MM.1S (cell line): ENCODE data around the gene CDYL2.

Experiments used
- DNase-seq: peaks from one replicate; pipeline ENCODE4 v3.0.0-alpha.2; 2015
- H2AFZ ChIP-seq: fragments of 300-600 bp; sonication (generic); 2 replicates; pipeline ENCODE4 v1.6.0; 2016; ENCODE audit warnings: antibody characterized with exemption, low read length
- H3F3A ChIP-seq: fragments of 300-600 bp; sonication (generic); 2 replicates; pipeline ENCODE4 v1.6.1; 2016; ENCODE audit warnings: mild to moderate bottlenecking, antibody characterized with exemption, low read length, moderate library complexity, mixed read lengths; ENCODE audit not compliant: insufficient read depth
- H3K27ac ChIP-seq: fragments of 300-600 bp; sonication (generic); 2 replicates; pipeline ENCODE4 v1.5.1; 2016; ENCODE audit warnings: mild to moderate bottlenecking, low read length
- H3K27me3 ChIP-seq: fragments of 300-600 bp; sonication (generic); replicated peaks from 2 replicates; pipeline ENCODE4 v1.6.0; 2016; ENCODE audit warnings: low read length; ENCODE audit not compliant: insufficient read depth
- H3K36me3 ChIP-seq: fragments of 300-600 bp; sonication (generic); replicated peaks from 2 replicates; pipeline ENCODE4 v1.6.1; 2016; ENCODE audit warnings: mild to moderate bottlenecking, low read length, mixed read lengths; ENCODE audit not compliant: insufficient read depth
- H3K4me1 ChIP-seq: fragments of 300-600 bp; sonication (generic); 2 replicates; pipeline ENCODE4 v1.6.1; 2016; ENCODE audit warnings: low read length, mixed read lengths
- H3K4me2 ChIP-seq: fragments of 300-600 bp; sonication (generic); 2 replicates; pipeline ENCODE4 v1.6.0; 2016; ENCODE audit warnings: low read depth, low read length
- H3K4me3 ChIP-seq: fragments of 300-600 bp; sonication (generic); 2 replicates; pipeline ENCODE4 v1.5.1; 2016; ENCODE audit warnings: low read length, mixed read lengths
- H3K79me2 ChIP-seq: fragments of 300-600 bp; sonication (generic); 2 replicates; pipeline ENCODE4 v1.6.1; 2016; ENCODE audit warnings: mixed run types, low read length, mixed read lengths
- H3K9ac ChIP-seq: fragments of 300-600 bp; sonication (generic); 2 replicates; pipeline ENCODE4 v1.6.1; 2016; ENCODE audit warnings: low read length, mixed read lengths
- H3K9me2 ChIP-seq: fragments of 300-600 bp; sonication (generic); replicated peaks from 2 replicates; pipeline ENCODE4 v1.6.1; 2016; ENCODE audit warnings: mild to moderate bottlenecking, low read length, mixed read lengths; ENCODE audit not compliant: insufficient read depth
- H3K9me3 ChIP-seq: fragments of 300-600 bp; sonication (generic); replicated peaks from 2 replicates; pipeline ENCODE4 v1.6.1; 2016; ENCODE audit warnings: mild to moderate bottlenecking, low read length, mixed read lengths; ENCODE audit not compliant: insufficient read depth
- H4K20me1 ChIP-seq: fragments of 300-600 bp; sonication (generic); 2 replicates; pipeline ENCODE4 v1.6.1; 2016; ENCODE audit warnings: mild to moderate bottlenecking, low read length, moderate library complexity, mixed read lengths; ENCODE audit not compliant: insufficient read depth
- EZH2 ChIP-seq: fragments of 300-600 bp; sonication (generic); optimal IDR thresholded peaks from 2 replicates; pipeline ENCODE3; 2017; ENCODE audit warnings: low read depth, mild to moderate bottlenecking, antibody characterized with exemption, low read length, mixed read lengths
- EZH2phosphoT487 ChIP-seq: fragments of 300-600 bp; sonication (generic); IDR thresholded peaks from 2 replicates; pipeline ENCODE4 v1.6.1; 2018; ENCODE audit warnings: antibody characterized with exemption, low read length
- TF ChIP-seq, protein P1 (sequence below): fragments of 300-600 bp; sonication (generic); IDR thresholded peaks from 2 replicates; pipeline ENCODE4 v1.5.1; 2016; ENCODE audit warnings: antibody characterized with exemption, low read length, mixed read lengths

CDYL2 gene

DNA sequence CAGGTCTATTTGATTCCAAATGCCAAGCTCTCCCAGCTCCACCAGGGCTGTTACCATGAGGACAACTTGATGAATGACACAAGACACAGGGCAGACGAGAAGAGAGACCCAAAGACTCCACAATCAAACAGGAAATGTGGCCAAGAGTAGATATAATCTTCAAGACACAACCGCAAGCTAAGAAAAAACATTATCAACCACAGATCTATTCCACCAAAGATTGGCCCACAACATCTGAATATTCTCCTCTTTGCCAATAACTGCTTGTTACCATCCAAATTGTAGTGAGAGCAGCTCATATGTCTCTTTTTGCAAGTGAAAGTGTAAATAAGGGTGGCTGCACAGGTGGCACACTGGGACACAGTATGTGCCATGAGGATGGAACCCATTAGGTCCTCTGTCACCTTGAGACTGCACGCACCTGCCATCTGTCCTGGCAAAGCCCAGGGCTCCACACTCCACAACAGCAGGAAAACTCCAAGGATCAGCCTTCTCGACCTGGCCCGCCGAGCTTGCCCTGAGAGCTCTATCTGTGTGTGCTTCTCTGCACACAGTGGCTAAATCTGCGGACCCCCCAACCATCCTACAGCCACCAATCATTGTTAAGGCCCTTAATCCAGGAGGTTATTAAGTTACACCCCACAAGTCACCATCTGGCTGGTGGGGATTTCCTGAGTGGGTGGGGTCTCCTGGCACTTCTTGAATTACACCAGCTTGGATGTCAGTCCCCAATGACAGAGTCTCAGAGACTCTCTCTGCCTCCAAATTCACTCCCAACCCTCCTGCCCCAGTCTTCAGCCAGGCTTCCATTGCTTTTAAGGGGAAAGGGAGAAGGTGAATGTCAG, 213.1 kb downstream of the CDYL2 start:
- Histone ChIP-seq H3K4me2 (no peak overlapping the region), H3K4me1 (no peaks in the 10 kb centered on the region), H3K9me2 (no peaks in the 10 kb centered on the region), H2AFZ (no peak overlapping the region), H4K20me1 (no peaks in the 10 kb centered on the region), H3K79me2 (no peaks in the 10 kb centered on the region), H3K4me3 (no peak overlapping the region), H3K36me3 (no peaks in the 10 kb centered on the region), H3K27me3 (no peaks in the 10 kb centered on the region), H3K9me3 (no peaks in the 10 kb centered on the region), H3K9ac (no peak overlapping the region), H3F3A (no peaks in the 10 kb centered on the region), H3K27ac (no peak overlapping the region)
- no peak for DNase-seq
- TF ChIP-seq EZH2: no peak
- no peak for TF ChIP-seq EZH2phosphoT487

DNA sequence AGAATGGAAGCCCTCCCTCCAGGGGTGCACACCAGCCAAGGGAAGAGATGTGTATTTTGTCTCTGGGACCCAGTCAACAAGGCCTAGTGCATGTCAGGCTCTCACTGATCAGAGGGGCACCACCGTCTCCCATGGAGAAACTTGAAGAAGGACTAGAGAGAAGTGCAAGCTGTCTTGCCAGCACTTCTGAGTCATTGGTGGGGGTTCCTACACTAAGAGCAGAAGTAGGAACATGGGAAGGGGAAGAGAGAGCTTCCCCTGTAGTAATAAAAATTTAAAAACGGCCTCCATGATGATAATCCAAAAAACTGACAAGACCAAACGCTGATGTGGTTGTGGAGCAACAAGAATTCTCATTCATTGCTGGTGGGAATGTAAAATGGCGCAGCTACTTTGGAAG, 217.3 kb downstream of the CDYL2 start:
- Histone ChIP-seq H3K36me3 (no peaks in the 10 kb centered on the region), H3K27me3 (no peaks in the 10 kb centered on the region), H3K4me2 (no peak overlapping the region), H3F3A (no peaks in the 10 kb centered on the region; the same call in 1 of the 2 replicates), H3K27ac (no peak overlapping the region), H3K79me2 (no peaks in the 10 kb centered on the region), H3K9me2 (no peaks in the 10 kb centered on the region), H3K9ac (no peak overlapping the region), H3K4me1 (peaks cover 11% of the 10 kb centered on the region; the same call in 1 of the 2 replicates), H2AFZ (no peak overlapping the region), H4K20me1 (no peaks in the 10 kb centered on the region), H3K9me3 (no peaks in the 10 kb centered on the region), H3K4me3 (no peak overlapping the region)
- DNase-seq: no peak
- TF ChIP-seq, protein P1, sequence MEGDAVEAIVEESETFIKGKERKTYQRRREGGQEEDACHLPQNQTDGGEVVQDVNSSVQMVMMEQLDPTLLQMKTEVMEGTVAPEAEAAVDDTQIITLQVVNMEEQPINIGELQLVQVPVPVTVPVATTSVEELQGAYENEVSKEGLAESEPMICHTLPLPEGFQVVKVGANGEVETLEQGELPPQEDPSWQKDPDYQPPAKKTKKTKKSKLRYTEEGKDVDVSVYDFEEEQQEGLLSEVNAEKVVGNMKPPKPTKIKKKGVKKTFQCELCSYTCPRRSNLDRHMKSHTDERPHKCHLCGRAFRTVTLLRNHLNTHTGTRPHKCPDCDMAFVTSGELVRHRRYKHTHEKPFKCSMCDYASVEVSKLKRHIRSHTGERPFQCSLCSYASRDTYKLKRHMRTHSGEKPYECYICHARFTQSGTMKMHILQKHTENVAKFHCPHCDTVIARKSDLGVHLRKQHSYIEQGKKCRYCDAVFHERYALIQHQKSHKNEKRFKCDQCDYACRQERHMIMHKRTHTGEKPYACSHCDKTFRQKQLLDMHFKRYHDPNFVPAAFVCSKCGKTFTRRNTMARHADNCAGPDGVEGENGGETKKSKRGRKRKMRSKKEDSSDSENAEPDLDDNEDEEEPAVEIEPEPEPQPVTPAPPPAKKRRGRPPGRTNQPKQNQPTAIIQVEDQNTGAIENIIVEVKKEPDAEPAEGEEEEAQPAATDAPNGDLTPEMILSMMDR: no peak
- TF ChIP-seq EZH2 (no peak), EZH2phosphoT487 (no peak)

DNA sequence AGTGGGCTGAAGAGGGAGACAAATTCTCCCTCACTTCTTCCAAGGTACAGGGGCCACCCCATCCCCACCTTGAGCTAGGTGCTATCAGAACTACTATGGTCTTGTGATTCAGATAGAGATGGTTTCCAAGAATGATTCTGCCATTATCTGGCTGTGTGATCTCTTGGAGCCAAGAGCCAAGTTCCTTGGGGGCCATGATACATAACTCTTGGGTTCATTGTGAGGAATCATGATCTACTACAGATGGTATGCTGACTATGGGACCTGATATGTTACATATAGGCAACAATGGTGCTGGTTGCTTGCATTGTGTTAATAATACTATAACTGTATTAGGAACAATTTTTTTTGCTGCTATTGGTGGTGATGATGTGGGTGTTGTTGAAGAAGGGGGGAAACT, 217.9 kb downstream of the CDYL2 start:
- no peak overlapping the region for H3K4me2 ChIP-seq
- no peaks in the 10 kb centered on the region for H3K9me3 ChIP-seq
- peaks cover 11% of the 10 kb centered on the region; the same call in 1 of the 2 replicates for H3K4me1 ChIP-seq
- no peak overlapping the region for H3K27ac ChIP-seq
- H3K36me3 ChIP-seq: no peaks in the 10 kb centered on the region
- H3K79me2 ChIP-seq: no peaks in the 10 kb centered on the region
- no peak overlapping the region for H3K9ac ChIP-seq
- H3K4me3 ChIP-seq: no peak overlapping the region
- no peak overlapping the region for H2AFZ ChIP-seq
- H3K9me2 ChIP-seq: no peaks in the 10 kb centered on the region
- no peak for DNase-seq
- no peaks in the 10 kb centered on the region for H3K27me3 ChIP-seq
- H4K20me1 ChIP-seq: no peaks in the 10 kb centered on the region
- H3F3A ChIP-seq: no peaks in the 10 kb centered on the region; the same call in 1 of the 2 replicates
- TF ChIP-seq, protein P1: no peak
- TF ChIP-seq EZH2: no peak
- TF ChIP-seq EZH2phosphoT487: no peak

DNA sequence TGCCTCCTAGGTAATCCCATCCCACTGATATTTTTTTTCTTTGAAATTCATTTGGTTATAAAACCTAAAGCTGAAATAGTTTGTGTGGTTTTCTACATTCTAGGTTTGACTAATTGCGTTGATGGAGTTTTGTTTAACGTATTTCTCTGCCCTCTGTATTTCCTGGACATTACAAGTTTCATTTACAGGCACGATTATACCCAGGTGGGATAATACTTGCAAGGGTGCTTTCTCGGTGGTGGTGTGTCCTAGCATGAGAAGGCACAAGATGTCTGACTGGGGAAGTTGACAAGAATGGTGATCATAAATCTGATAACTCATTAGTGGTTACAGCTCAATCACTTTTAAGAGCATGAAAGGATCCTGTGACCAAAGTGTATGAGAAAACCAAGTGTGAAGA, 218.6 kb downstream of the CDYL2 start:
- Histone ChIP-seq H3K79me2 (no peaks in the 10 kb centered on the region), H3F3A (no peaks in the 10 kb centered on the region; the same call in 1 of the 2 replicates), H3K36me3 (no peaks in the 10 kb centered on the region), H3K4me3 (no peak overlapping the region), H3K27ac (no peak overlapping the region), H3K4me2 (no peak overlapping the region), H3K4me1 (peaks cover 11% of the 10 kb centered on the region; the same call in 1 of the 2 replicates), H2AFZ (no peak overlapping the region), H4K20me1 (no peaks in the 10 kb centered on the region), H3K27me3 (no peaks in the 10 kb centered on the region), H3K9ac (no peak overlapping the region), H3K9me3 (no peaks in the 10 kb centered on the region), H3K9me2 (no peaks in the 10 kb centered on the region)
- no peak for DNase-seq
- TF ChIP-seq, protein P1: no peak
- TF ChIP-seq EZH2: no peak
- TF ChIP-seq EZH2phosphoT487: no peak
